ENCODE results near the gene CHD6.

CHD6 gene

GRCh38 chr20:41615676-41616075 is 2.5 kb downstream of the CHD6 start:
- Histone ChIP-seq H3K4me1 (peaks cover 13% of the 10 kb centered on the region), H3K4me2 (ENCODE audit: low read length) (no peak overlapping the region), H3K36me3 (ENCODE audit: control insufficient read depth, insufficient read depth, low read length) (no peaks in the 10 kb centered on the region), H2AFZ (no peak overlapping the region), H3K27me3 (ENCODE audit: control insufficient read depth, insufficient read depth, low read length) (no peaks in the 10 kb centered on the region), H3K9ac (no peak overlapping the region), H3K9me3 (ENCODE audit: control insufficient read depth, low read length) (no peaks in the 10 kb centered on the region), H3K79me2 (peaks cover 40% of the 10 kb centered on the region), H3K27ac (no peak overlapping the region), H3K4me3 (ENCODE audit: low read depth, low read length) (no peak overlapping the region)
- no peak for TF ChIP-seq CTCF (IDR thresholded peaks at IDR 0.05)

GRCh38 chr20:41615110-41615509 is 3.1 kb downstream of the CHD6 start:
- TF ChIP-seq CTCF (IDR thresholded peaks at IDR 0.05), result no peak
- H3K4me1 ChIP-seq, result peaks cover 13% of the 10 kb centered on the region
- no peaks in the 10 kb centered on the region for H3K36me3 ChIP-seq (ENCODE audit: control insufficient read depth, insufficient read depth, low read length)
- H3K79me2 ChIP-seq, result peaks cover 43% of the 10 kb centered on the region
- H3K27ac ChIP-seq, result no peak overlapping the region
- no peak overlapping the region for H3K4me2 ChIP-seq (ENCODE audit: low read length)
- H3K9me3 ChIP-seq (ENCODE audit: control insufficient read depth, low read length), result no peaks in the 10 kb centered on the region
- H2AFZ ChIP-seq, result no peak overlapping the region
- no peak overlapping the region for H3K9ac ChIP-seq
- H3K27me3 ChIP-seq (ENCODE audit: control insufficient read depth, insufficient read depth, low read length), result no peaks in the 10 kb centered on the region
- H3K4me3 ChIP-seq (ENCODE audit: low read depth, low read length), result no peak overlapping the region

- peaks cover 15% of the 10 kb centered on the region for H3K4me1 ChIP-seq
These were observed 4.9 kb downstream of the CHD6 start for GRCh38 chr20:41613321-41613720.

GRCh38 chr20:41609474-41609873 is 8.7 kb downstream of the CHD6 start:
- no peak for TF ChIP-seq CTCF (IDR thresholded peaks at IDR 0.05)
- H3K36me3 ChIP-seq (ENCODE audit: control insufficient read depth, insufficient read depth, low read length), result no peaks in the 10 kb centered on the region
- H3K4me2 ChIP-seq (ENCODE audit: low read length), result no peak overlapping the region
- H2AFZ ChIP-seq, result no peak overlapping the region
- H3K9me3 ChIP-seq (ENCODE audit: control insufficient read depth, low read length), result no peaks in the 10 kb centered on the region
- no peak overlapping the region for H3K27ac ChIP-seq
- H3K9ac ChIP-seq, result no peak overlapping the region
- H3K79me2 ChIP-seq, result peaks cover 73% of the 10 kb centered on the region
- H3K4me3 ChIP-seq (ENCODE audit: low read depth, low read length), result no peak overlapping the region
- no peaks in the 10 kb centered on the region for H3K27me3 ChIP-seq (ENCODE audit: control insufficient read depth, insufficient read depth, low read length)
- H3K4me1 ChIP-seq, result peaks cover 23% of the 10 kb centered on the region

More at GRCh38 chr20:41613321-41613720, 4.9 kb downstream of the CHD6 start:
- H3K79me2 ChIP-seq, result peaks cover 59% of the 10 kb centered on the region
- H3K27ac ChIP-seq, result no peak overlapping the region
- no peak overlapping the region for H2AFZ ChIP-seq
- no peak overlapping the region for H3K4me2 ChIP-seq (ENCODE audit: low read length)
- no peak for TF ChIP-seq CTCF (IDR thresholded peaks at IDR 0.05)
- no peaks in the 10 kb centered on the region for H3K9me3 ChIP-seq (ENCODE audit: control insufficient read depth, low read length)
- H3K36me3 ChIP-seq (ENCODE audit: control insufficient read depth, insufficient read depth, low read length), result no peaks in the 10 kb centered on the region
- H3K9ac ChIP-seq, result no peak overlapping the region
- no peak overlapping the region for H3K4me3 ChIP-seq (ENCODE audit: low read depth, low read length)
- no peaks in the 10 kb centered on the region for H3K27me3 ChIP-seq (ENCODE audit: control insufficient read depth, insufficient read depth, low read length)

GRCh38 chr20:41608606-41609005 is 9.6 kb downstream of the CHD6 start:
- Histone ChIP-seq H2AFZ (no peak overlapping the region), H3K4me1 (peaks cover 23% of the 10 kb centered on the region), H3K27ac (no peak overlapping the region), H3K4me3 (ENCODE audit: low read depth, low read length) (no peak overlapping the region), H3K4me2 (ENCODE audit: low read length) (no peak overlapping the region), H3K9me3 (ENCODE audit: control insufficient read depth, low read length) (no peaks in the 10 kb centered on the region), H3K79me2 (peaks cover 79% of the 10 kb centered on the region), H3K9ac (no peak overlapping the region), H3K36me3 (ENCODE audit: control insufficient read depth, insufficient read depth, low read length) (no peaks in the 10 kb centered on the region), H3K27me3 (ENCODE audit: control insufficient read depth, insufficient read depth, low read length) (no peaks in the 10 kb centered on the region)
- TF ChIP-seq CTCF (IDR thresholded peaks at IDR 0.05), result no peak

Measured in parathyroid adenoma (tissue), 2 donors.